CD14-positive monocyte (primary cell): Measurements from ENCODE around the gene PDXP. TPM values are rescaled to one million over a fixed set of nuclear protein-coding genes. Genes with fewer than 3 reads are reported as not detected.

Experiments
- DNase-seq, 3 donors: peaks; one replicate each; pipeline ENCODE4 v3.0.0-alpha.2; 2011 to 2022
- H2AFZ ChIP-seq: 2 replicates; pipeline ENCODE4 v1.6.0; 2012; ENCODE audit warnings: mild to moderate bottlenecking, low read depth, low read length, inconsistent platforms; ENCODE audit not compliant: insufficient read depth, poor library complexity, severe bottlenecking
- H3K27ac ChIP-seq, 2 donors: 1 replicate in 1 of 2; 2 replicates in 1 of 2; pipeline ENCODE4 v1.5.1; 2012 to 2013; ENCODE audit warnings: low read length in 2 of 2, control low read depth in 1 of 2, inconsistent platforms in 1 of 2, low read depth in 1 of 2, mild to moderate bottlenecking in 1 of 2
- H3K27me3 ChIP-seq, 2 donors: one replicate each; pipeline versions ENCODE4 v1.6.0 to v1.6.1; 2011 to 2013; ENCODE audit warnings: low read length in 2 of 2; ENCODE audit not compliant: control insufficient read depth in 2 of 2, insufficient read depth in 2 of 2
- H3K36me3 ChIP-seq, 2 donors: replicated peaks in 1 of 2; 1 replicate in 1 of 2; 2 replicates in 1 of 2; pipeline versions ENCODE4 v1.5.1 to v1.6.1; 2012 to 2013; ENCODE audit warnings: low read length in 2 of 2, control low read depth in 1 of 2, inconsistent platforms in 1 of 2, mild to moderate bottlenecking in 1 of 2; ENCODE audit not compliant: insufficient read depth in 2 of 2, control insufficient read depth in 1 of 2
- H3K4me1 ChIP-seq, 2 donors: 1 replicate in 1 of 2; 2 replicates in 1 of 2; pipeline versions ENCODE4 v1.5.1 to v1.6.1; 2012 to 2013; ENCODE audit warnings: low read length in 2 of 2, control low read depth in 1 of 2, inconsistent platforms in 1 of 2, mild to moderate bottlenecking in 1 of 2, moderate library complexity in 1 of 2; ENCODE audit not compliant: insufficient read depth in 2 of 2, control insufficient read depth in 1 of 2
- H3K4me2 ChIP-seq: replicated peaks from 2 replicates; pipeline ENCODE3; 2012; ENCODE audit warnings: low read length, moderate library complexity, mild to moderate bottlenecking; ENCODE audit not compliant: poor library complexity, severe bottlenecking; ENCODE audit errors: extremely low read depth
- H3K4me3 ChIP-seq, 3 experiments: fragments of 200-600 bp in 1 of 3; sonication (generic) in 1 of 3; replicated peaks in 1 of 3; 1 replicate in 2 of 3; 2 replicates in 1 of 3; pipeline ENCODE4 v1.5.1; 2011 to 2013; ENCODE audit warnings: low read length in 3 of 3, mild to moderate bottlenecking in 3 of 3, control low read depth in 2 of 3, low read depth in 2 of 3, inconsistent platforms in 1 of 3, moderate library complexity in 1 of 3
- H3K79me2 ChIP-seq: 2 replicates; pipeline ENCODE4 v1.6.0; 2012; ENCODE audit warnings: mild to moderate bottlenecking, control low read depth, inconsistent platforms, low read length, moderate library complexity; ENCODE audit not compliant: insufficient read depth
- H3K9ac ChIP-seq: 2 replicates; pipeline ENCODE4 v1.6.0; 2017; ENCODE audit warnings: low read length, mild to moderate bottlenecking; ENCODE audit not compliant: insufficient read depth, poor library complexity, severe bottlenecking
- H3K9me3 ChIP-seq, 2 donors: replicated peaks in 1 of 2; 1 replicate in 1 of 2; 2 replicates in 1 of 2; pipeline versions ENCODE4 v1.5.1 to v1.6.1; 2012 to 2013; ENCODE audit warnings: low read length in 2 of 2, control low read depth in 1 of 2; ENCODE audit not compliant: control insufficient read depth in 1 of 2, insufficient read depth in 1 of 2
- H4K20me1 ChIP-seq: 2 replicates; pipeline ENCODE4 v1.6.0; 2012; ENCODE audit warnings: mild to moderate bottlenecking, low read length, control low read depth, moderate library complexity; ENCODE audit not compliant: insufficient read depth
- H3K27ac Mint-ChIP-seq, 7 donors: one replicate each; pipeline ENCODE4 v1.8.0; 2020; ENCODE audit warnings: mild to moderate bottlenecking in 7 of 7, mixed read lengths in 7 of 7, moderate library complexity in 6 of 7, inconsistent platforms in 2 of 7
- H3K27me3 Mint-ChIP-seq, 3 donors: one replicate each; pipeline ENCODE4 v1.8.0; 2021 to 2022; ENCODE audit warnings: low read depth in 3 of 3, mild to moderate bottlenecking in 3 of 3, mixed read lengths in 3 of 3, moderate library complexity in 3 of 3, inconsistent platforms in 1 of 3
- H3K36me3 Mint-ChIP-seq, 2 donors: one replicate each; pipeline ENCODE4 v1.8.0; 2020; ENCODE audit warnings: mixed read lengths in 2 of 2, inconsistent platforms in 1 of 2, mild to moderate bottlenecking in 1 of 2
- H3K4me1 Mint-ChIP-seq: one replicate; pipeline ENCODE4 v1.8.0; 2020; ENCODE audit warnings: mild to moderate bottlenecking, mixed read lengths
- H3K4me3 Mint-ChIP-seq, 2 donors: one replicate each; pipeline ENCODE4 v1.8.0; 2020; ENCODE audit warnings: mild to moderate bottlenecking in 2 of 2, mixed read lengths in 2 of 2, moderate library complexity in 1 of 2
- H3K9me3 Mint-ChIP-seq, 7 donors: one replicate each; pipeline ENCODE4 v1.8.0; 2020 to 2022; ENCODE audit warnings: mixed read lengths in 7 of 7, mild to moderate bottlenecking in 6 of 7, moderate library complexity in 6 of 7, inconsistent platforms in 2 of 7
- WGBS: methylation state at CpG from one replicate; pipeline ENCODE4 v1.1.5; 2013; ENCODE audit warnings: missing lambda C conversion rate; ENCODE audit not compliant: insufficient coverage; 5-methylcytosine and 5-hydroxymethylcytosine counted together
- intact Hi-C, 2 donors: fragments of 100-400 bp; cut with micrococcal nuclease; formaldehyde crosslinking; loops; one replicate each; pipeline versions ENCODE4 v1.15.0 to v1.15.1; 2023
- polyA plus RNA-seq, 3 donors: library from polyadenylated mRNA; depleted of rRNA in 1 of 3; unstranded in 2 of 3; stranded (reverse) in 1 of 3; fragments of 300-500 nt in 2 of 3; fragments of >200 nt in 1 of 3; fragmentation: Illumina TruSeq in 2 of 3; gene quantifications; 1 replicate in 2 of 3; 2 replicates in 1 of 3; pipeline ENCODE4 v1.2.3, GENCODE V29; 2012 to 2021
- TF ChIP-seq, protein P1 (sequence below): fragments of 200-600 bp; IDR thresholded peaks from one replicate; pipeline ENCODE4 v1.8.0; 2022; ENCODE audit warnings: antibody characterized with exemption, mild to moderate bottlenecking

The PDXP gene
- polyA plus RNA-seq, 3 donors, result 1.0 to 4.7 (median 4.3) TPM

GRCh38 chr22:37630839-37631435, 27.6 kb upstream of the PDXP start:
- Histone ChIP-seq H2AFZ (no peak overlapping the region), H3K9ac (no peak overlapping the region), H3K4me3 (no peak overlapping the region), H3K27ac (peak overlapping the region in 1 of 2 donors; percentile 93), H3K4me2 (no peak overlapping the region), H4K20me1 (no peaks in the 10 kb centered on the region), H3K4me1 (peaks cover 68 to 71% of the 10 kb centered on the region in 2 donors), H3K27me3 (no peaks in the 10 kb centered on the region), H3K9me3 (no peaks in the 10 kb centered on the region), H3K79me2 (peaks cover 17% of the 10 kb centered on the region), H3K36me3 (peaks cover 32 to 42% of the 10 kb centered on the region in 2 donors)
- DNase-seq, result no peak
- intact Hi-C loops, result no loop called here
- H3K4me1 Mint-ChIP-seq, result peaks cover 75% of the 10 kb centered on the region
- peaks cover 31 to 47% of the 10 kb centered on the region in 2 donors for H3K36me3 Mint-ChIP-seq
- peak overlapping the region in 5 of 7 donors; percentile 19 to 86 (median 46) for H3K27ac Mint-ChIP-seq
- peaks cover 0 to 2% (median 0%) of the 10 kb centered on the region in 3 donors for H3K27me3 Mint-ChIP-seq
- H3K4me3 Mint-ChIP-seq, result no peak overlapping the region
- WGBS, result 100% methylated on average over 8 of the region's 9 CpGs
- TF ChIP-seq, protein P1, sequence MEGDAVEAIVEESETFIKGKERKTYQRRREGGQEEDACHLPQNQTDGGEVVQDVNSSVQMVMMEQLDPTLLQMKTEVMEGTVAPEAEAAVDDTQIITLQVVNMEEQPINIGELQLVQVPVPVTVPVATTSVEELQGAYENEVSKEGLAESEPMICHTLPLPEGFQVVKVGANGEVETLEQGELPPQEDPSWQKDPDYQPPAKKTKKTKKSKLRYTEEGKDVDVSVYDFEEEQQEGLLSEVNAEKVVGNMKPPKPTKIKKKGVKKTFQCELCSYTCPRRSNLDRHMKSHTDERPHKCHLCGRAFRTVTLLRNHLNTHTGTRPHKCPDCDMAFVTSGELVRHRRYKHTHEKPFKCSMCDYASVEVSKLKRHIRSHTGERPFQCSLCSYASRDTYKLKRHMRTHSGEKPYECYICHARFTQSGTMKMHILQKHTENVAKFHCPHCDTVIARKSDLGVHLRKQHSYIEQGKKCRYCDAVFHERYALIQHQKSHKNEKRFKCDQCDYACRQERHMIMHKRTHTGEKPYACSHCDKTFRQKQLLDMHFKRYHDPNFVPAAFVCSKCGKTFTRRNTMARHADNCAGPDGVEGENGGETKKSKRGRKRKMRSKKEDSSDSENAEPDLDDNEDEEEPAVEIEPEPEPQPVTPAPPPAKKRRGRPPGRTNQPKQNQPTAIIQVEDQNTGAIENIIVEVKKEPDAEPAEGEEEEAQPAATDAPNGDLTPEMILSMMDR, result no peak
- H3K9me3 Mint-ChIP-seq, result no peaks in the 10 kb centered on the region

DNA sequence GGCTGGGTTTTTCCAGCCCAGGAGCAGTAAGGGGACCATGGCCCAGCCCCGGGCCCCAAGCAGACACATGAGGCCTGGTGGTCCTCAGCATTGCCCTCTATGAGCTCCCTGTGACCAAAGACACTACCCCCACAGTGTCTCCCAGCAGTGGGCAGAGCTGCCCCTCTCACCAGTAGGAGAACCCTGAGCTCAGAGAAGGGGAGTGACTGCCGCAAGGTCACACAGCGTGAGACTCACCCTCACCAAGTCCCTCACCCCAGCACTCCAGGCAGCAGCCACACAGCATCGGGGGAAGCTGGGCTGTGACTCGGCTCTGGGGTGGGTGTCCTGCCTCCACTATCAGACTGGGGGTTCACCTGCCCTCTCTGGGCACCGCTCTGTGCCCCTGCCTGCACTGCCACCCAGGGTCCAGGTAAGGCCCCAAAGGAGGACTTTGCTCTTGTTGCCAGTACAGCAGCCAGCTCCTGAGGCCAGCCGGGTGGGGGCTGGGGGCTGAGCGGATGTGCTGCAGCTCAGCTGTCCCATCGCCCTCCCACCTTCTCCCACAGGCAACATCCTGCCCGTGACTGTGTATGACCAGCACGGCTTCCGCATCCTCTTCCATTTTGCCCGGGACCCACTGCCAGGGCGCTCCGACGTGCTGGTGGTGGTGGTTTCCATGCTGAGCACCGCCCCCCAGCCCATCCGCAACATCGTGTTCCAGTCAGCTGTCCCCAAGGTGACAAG, 26.9 kb upstream of the PDXP start:
- WGBS, result 68% methylated on average over 11 of the region's 19 CpGs
- H2AFZ ChIP-seq, result no peak overlapping the region
- H3K27ac ChIP-seq, result peak overlapping the region; percentile 89 to 93
- H4K20me1 ChIP-seq, result no peaks in the 10 kb centered on the region
- no peaks in the 10 kb centered on the region for H3K9me3 ChIP-seq
- peaks cover 0 to 2% (median 0%) of the 10 kb centered on the region in 3 donors for H3K27me3 Mint-ChIP-seq
- intact Hi-C loops, result no loop called here
- H3K4me3 Mint-ChIP-seq, result no peak overlapping the region
- peaks cover 29 to 38% of the 10 kb centered on the region in 2 donors for H3K36me3 ChIP-seq
- TF ChIP-seq, protein P1, result no peak
- H3K27ac Mint-ChIP-seq, result peak overlapping the region; percentile 73 to 98 (median 96)
- H3K9ac ChIP-seq, result peak overlapping the region; percentile 67
- peaks cover 68 to 71% of the 10 kb centered on the region in 2 donors for H3K4me1 ChIP-seq
- no peaks in the 10 kb centered on the region for H3K9me3 Mint-ChIP-seq
- peaks cover 30 to 43% of the 10 kb centered on the region in 2 donors for H3K36me3 Mint-ChIP-seq
- H3K4me1 Mint-ChIP-seq, result peaks cover 75% of the 10 kb centered on the region
- no peak overlapping the region for H3K4me3 ChIP-seq
- H3K4me2 ChIP-seq, result no peak overlapping the region
- no peak for DNase-seq
- H3K27me3 ChIP-seq, result no peaks in the 10 kb centered on the region
- peaks cover 22% of the 10 kb centered on the region for H3K79me2 ChIP-seq
